Measurements from ENCODE around the gene SPSB1.

The SPSB1 gene

GRCh38 chr1:9346566-9346965 is 53.9 kb downstream of the SPSB1 start:
- no peak for DNase-seq

GRCh38 chr1:9347095-9347850 is 54.6 kb downstream of the SPSB1 start:
- no peak for DNase-seq

DNA sequence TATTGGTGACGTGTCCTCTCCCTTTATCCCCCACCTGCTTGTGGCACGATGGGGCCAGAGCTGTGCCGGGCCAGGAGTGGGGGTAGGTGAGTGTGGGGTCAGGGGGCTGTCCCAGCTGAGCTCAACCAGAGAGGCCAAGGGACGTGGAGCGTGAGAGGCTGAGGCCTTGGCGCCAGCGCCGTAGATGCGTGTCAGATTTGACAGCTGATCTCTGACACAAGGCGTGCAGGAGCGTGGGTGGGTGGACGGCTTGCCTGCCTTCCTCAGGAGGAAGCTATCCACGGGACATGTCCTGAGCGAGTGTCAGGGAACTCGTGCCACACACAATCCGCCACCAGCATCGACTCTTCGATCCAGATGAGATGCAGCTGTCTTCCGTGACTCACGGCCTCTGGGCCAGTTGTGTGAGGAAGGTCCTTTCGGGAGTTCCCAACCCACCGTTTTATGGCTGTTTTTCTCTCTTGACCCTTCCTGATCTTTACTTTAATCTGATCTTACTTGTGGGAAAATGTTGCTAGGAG is 56.7 kb downstream of the SPSB1 start:
- DNase-seq: no peak

DNA sequence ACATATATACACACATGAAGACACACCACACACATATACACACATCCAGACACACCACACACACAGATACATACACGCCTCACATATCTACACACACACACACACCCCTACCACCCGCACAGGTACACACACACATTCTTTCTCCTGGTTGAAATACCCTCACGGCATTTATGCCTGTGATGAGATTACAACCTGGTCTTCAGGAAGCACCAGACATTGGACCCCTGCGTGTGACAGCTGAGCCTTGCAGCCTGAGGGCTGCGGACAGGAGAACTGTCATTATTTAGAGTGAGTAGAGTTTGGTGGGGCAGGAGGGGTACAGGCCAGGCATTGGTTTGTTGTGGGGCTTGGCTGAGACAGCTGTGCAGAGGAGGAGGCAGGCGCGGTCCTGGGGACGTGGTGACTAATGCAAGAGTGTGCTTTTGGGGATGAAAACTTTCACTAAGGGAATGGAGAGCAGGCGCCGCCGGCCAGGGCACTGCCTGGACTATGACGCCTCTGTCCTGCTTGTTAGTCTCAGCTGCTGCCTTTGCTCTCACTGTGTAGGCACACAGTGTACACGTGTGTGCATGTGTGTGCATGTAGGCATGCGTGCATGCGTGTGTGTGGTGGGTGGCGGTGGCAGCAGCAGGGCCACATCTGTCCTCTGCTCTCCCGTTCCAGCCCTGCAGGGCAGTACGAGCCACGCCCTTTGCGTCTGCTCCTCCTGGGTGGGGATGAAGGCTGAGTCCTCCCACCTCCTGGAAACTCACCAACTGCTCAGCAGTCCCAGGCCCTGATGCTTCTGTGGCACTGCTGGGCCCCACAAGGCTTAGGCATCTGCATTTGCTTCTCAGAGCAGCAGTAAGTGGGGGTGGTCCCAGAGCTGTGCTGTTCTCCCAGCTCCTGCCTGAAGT is 57.6 kb downstream of the SPSB1 start:
- DNase-seq: no peak

DNA sequence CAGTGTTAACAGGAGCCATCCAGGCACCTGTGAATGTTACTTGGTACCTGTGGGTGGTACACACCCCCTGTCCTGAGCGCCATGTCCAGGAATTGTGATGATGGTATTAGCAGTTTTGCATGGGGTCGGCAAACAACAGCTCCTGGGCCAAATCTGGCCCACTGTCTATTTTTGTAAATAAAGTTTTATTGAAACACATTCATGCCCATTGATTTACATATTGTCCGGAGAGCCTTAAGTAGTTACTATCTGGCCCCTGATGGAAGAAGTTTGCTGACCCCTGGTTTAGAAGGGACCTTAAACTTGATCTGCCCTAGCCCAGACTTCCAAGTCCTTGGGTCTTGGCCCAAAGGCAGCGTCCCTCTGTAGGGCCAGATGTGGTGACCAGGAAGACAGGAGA is 58.3 kb downstream of the SPSB1 start:
- DNase-seq: no peak

DNA sequence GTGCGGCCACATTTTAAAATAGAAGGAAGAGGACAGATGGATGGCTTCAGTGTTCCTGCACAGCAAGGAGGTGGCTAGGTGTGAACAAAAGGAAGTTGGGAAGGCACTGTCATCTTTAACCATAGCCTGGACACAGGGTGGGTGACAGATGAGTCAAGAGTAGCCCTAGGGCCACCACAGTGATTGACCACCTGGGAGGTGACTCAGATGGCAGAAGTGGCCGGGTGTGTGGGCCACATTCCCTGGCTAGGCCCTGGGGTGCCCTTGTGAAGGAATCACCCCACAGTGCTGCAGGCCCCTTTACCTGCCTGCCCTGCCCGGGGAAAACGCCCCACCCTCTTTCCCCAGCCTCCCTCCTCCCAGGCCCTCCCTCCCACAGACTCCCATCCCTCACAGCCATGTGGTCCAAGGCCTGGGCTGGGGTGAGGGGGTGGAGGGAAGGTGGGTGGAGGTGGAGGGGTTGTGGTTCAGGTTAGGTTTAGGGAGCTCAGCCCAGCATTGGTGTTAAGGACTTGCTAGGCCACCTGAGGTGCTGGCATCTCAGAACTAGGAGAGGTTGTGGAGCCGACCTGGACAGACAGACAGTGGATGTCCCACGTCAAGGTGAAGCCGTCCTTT is 59.1 kb downstream of the SPSB1 start:
- no peak for DNase-seq

GRCh38 chr1:9352377-9353134 is 59.9 kb downstream of the SPSB1 start:
- DNase-seq: no peak

GRCh38 chr1:9355503-9355902 is 62.8 kb downstream of the SPSB1 start:
- no peak for DNase-seq

GRCh38 chr1:9356021-9356420 is 63.3 kb downstream of the SPSB1 start:
- no peak for DNase-seq

- DNase-seq: no peak
Observed at GRCh38 chr1:9356829-9357466, 64.3 kb downstream of the SPSB1 start.

GRCh38 chr1:9357958-9358357 is 65.3 kb downstream of the SPSB1 start:
- no peak for DNase-seq

- no peak for DNase-seq
Observed at GRCh38 chr1:9360371-9361064, 67.8 kb downstream of the SPSB1 start.

DNA sequence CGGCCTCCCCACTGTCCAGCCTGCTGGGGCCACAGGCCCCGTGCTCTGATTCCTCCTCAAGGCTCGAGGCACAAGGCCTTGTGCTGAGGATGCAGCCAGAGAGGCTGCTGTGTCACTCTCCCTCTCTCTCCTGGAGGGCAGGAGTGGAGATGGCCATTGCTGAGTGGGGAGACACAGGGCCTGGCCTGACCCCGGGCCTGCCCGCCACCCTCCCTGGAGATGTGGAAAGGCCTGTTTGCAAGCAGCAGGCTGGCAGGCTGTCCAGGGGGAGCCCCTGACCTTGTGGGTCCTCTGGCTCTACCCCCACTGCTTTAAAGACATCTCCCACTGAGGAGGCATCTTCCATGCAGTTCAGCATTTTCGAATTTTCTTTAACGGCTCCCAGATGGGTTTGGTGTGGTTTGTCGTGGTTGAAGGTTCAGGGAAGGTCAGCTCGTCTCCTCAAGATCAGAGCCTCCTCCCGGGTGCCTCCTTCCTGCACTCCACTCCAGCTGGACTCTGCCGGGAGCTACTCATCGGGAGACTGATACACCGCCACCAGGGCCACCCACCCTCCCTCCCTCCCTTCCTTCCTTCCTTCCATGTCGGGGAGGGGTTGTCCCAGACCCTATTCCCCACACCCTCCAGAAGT is 69.1 kb downstream of the SPSB1 start:
- no peak for DNase-seq

- no peak for DNase-seq
Observed at GRCh38 chr1:9362488-9362887, 69.8 kb downstream of the SPSB1 start.

GRCh38 chr1:9363061-9363471 is 70.4 kb downstream of the SPSB1 start:
- no peak for DNase-seq

- DNase-seq: no peak
Observed at GRCh38 chr1:9366298-9366697, 73.6 kb downstream of the SPSB1 start.

GRCh38 chr1:9366943-9367780 is 74.5 kb downstream of the SPSB1 start:
- no peak for DNase-seq

GRCh38 chr1:9367806-9368205 is 75.1 kb downstream of the SPSB1 start:
- no peak for DNase-seq

DNA sequence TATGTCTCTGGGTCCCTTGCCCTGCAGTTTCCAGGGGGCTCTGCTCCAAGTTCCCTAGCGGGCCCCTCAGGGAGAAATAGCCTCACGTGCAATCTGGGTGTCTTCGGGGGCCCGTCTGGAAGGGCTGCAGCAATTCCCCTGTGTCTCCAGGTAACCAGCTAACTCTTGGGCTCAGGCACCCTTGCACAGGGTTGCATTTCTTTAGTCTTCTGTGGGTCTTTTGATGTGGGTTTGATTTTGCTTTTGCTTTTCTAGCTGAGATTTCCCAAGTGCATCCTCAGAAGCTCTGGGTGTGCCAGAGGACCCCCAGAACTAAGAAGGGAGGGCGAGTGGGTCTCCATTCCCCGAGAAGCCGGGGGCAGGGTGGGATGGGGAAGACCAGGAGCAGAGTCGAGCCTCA is 75.7 kb downstream of the SPSB1 start:
- no peak for DNase-seq
